ENCODE data around the gene EML3. TPM values are rescaled to one million over a fixed set of nuclear protein-coding genes. Genes with fewer than 3 reads are reported as not detected.

EML3 gene
- total and polyA plus RNA-seq, 2 of the 13 experiments (the other 11 are each of a cell fraction or from before 2014, with no cell fraction given) = 10.6 to 12.3 TPM

DNA sequence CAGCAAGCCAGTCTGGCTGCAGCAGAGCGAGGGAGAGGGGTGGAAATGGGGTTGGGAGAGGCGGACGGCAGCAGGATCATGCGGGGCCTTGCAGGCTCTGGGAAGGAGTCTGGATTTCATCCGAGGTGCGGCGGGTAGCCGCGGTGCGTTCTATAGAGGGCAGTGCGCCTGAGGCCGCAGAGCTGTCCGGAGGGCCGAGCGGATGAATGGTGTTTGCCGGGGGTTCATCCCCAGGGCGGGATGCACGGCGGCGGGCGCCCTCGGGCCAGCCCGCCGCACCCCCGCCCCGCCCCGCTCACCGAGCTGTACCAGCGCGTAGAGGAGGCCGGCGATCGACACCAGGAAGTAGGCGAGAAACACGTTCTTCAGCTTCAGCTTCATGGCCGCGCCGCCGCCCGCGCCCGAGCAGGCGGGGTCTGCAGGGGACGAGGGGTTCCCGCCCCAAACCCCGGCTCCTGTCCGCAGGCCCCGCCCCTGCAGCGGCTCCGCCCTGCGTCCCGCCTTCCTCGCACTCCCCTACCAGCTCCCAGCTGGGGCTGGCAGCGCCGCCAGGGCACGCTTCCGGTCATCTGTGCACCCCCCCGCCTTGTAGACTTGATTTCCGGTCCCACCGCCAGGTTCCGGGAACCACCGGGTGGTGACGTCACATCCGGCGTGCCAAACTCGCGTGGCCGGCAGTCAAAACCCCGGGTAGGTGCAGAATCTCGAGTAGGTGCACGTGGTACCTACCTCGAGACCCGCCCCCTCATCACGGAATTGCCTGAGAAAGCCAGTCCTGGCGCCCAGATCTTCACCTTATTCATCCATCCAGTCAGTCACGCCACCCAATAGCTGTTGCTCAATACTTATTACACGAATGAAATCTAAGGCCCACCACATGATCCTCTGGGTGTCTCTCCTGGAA lies 9.2 kb upstream of the EML3 start, which contains the start of gene B3GAT3 (continued):
- TF ChIP-seq, protein P1, sequence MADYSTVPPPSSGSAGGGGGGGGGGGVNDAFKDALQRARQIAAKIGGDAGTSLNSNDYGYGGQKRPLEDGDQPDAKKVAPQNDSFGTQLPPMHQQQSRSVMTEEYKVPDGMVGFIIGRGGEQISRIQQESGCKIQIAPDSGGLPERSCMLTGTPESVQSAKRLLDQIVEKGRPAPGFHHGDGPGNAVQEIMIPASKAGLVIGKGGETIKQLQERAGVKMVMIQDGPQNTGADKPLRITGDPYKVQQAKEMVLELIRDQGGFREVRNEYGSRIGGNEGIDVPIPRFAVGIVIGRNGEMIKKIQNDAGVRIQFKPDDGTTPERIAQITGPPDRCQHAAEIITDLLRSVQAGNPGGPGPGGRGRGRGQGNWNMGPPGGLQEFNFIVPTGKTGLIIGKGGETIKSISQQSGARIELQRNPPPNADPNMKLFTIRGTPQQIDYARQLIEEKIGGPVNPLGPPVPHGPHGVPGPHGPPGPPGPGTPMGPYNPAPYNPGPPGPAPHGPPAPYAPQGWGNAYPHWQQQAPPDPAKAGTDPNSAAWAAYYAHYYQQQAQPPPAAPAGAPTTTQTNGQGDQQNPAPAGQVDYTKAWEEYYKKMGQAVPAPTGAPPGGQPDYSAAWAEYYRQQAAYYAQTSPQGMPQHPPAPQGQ (CRISPR knock-in tag; IDR thresholded peaks at IDR 0.05; ENCODE audit: borderline replicate concordance) = 0 out of 2 replicates have a peak, but pooled peaks have one; percentile 67
- TF ChIP-seq ZNF335 (CRISPR knock-in tag; IDR thresholded peaks at IDR 0.05) (0 out of 2 replicates have a peak, but pooled peaks have one; percentile 45), SIN3B (IDR thresholded peaks at IDR 0.05; ENCODE audit: low read length) (peak; percentile 55; the same call in 1 of the 2 replicates), KLF11 (CRISPR knock-in tag; IDR thresholded peaks at IDR 0.05) (0 out of 2 replicates have a peak, but pooled peaks have one; percentile 77), PITX1 (CRISPR knock-in tag; IDR thresholded peaks at IDR 0.05) (peak; percentile 57), ZNF878 (CRISPR knock-in tag; IDR thresholded peaks at IDR 0.05) (no peak), ZSCAN12 (CRISPR knock-in tag; IDR thresholded peaks at IDR 0.05) (no peak), LCORL (IDR thresholded peaks at IDR 0.05) (no peak), LCORL (CRISPR knock-in tag; IDR thresholded peaks at IDR 0.05) (peak; percentile 85), FOSL1 (CRISPR knock-in tag; IDR thresholded peaks at IDR 0.05; ENCODE audit: borderline replicate concordance) (no peak), ZNF264 (CRISPR knock-in tag; IDR thresholded peaks at IDR 0.05) (peak; percentile 75; the same call in 1 of the 2 replicates), MYC (CRISPR knock-in tag; IDR thresholded peaks at IDR 0.05; ENCODE audit: borderline replicate concordance) (peak; percentile 95), ZNF274 (CRISPR knock-in tag; IDR thresholded peaks at IDR 0.05) (peak; percentile 88), KAT7 (CRISPR knock-in tag; IDR thresholded peaks at IDR 0.05; ENCODE audit: borderline replicate concordance) (peak; percentile 83), REXO4 (CRISPR knock-in tag; IDR thresholded peaks at IDR 0.05; ENCODE audit: borderline replicate concordance) (no peak), ZMYM4 (CRISPR knock-in tag; IDR thresholded peaks at IDR 0.05) (peak; percentile 81; the same call in 1 of the 2 replicates), KDM5B (CRISPR knock-in tag; IDR thresholded peaks at IDR 0.05; ENCODE audit: borderline replicate concordance) (peak; percentile 91; the same call in 1 of the 2 replicates), SNAPC2 (CRISPR knock-in tag; IDR thresholded peaks at IDR 0.05) (0 out of 2 replicates have a peak, but pooled peaks have one; percentile 41), MAZ (IDR thresholded peaks at IDR 0.05; ENCODE audit: borderline replicate concordance, low read depth, low read length) (peak; percentile 88; the same call in 1 of the 2 replicates), MAZ (CRISPR knock-in tag; IDR thresholded peaks at IDR 0.05; ENCODE audit: low read depth) (peak; percentile 92)
- TF ChIP-seq, protein P2, sequence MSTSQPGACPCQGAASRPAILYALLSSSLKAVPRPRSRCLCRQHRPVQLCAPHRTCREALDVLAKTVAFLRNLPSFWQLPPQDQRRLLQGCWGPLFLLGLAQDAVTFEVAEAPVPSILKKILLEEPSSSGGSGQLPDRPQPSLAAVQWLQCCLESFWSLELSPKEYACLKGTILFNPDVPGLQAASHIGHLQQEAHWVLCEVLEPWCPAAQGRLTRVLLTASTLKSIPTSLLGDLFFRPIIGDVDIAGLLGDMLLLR (CRISPR knock-in tag; IDR thresholded peaks at IDR 0.05) = peak; percentile 95; the same call in 1 of the 2 replicates
- TF ChIP-seq, protein P3, sequence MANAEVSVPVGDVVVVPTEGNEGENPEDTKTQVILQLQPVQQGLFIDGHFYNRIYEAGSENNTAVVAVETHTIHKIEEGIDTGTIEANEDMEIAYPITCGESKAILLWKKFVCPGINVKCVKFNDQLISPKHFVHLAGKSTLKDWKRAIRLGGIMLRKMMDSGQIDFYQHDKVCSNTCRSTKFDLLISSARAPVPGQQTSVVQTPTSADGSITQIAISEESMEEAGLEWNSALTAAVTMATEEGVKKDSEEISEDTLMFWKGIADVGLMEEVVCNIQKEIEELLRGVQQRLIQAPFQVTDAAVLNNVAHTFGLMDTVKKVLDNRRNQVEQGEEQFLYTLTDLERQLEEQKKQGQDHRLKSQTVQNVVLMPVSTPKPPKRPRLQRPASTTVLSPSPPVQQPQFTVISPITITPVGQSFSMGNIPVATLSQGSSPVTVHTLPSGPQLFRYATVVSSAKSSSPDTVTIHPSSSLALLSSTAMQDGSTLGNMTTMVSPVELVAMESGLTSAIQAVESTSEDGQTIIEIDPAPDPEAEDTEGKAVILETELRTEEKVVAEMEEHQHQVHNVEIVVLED (CRISPR knock-in tag; IDR thresholded peaks at IDR 0.05; ENCODE audit: borderline replicate concordance) = peak; percentile 83; the same call in 1 of the 2 replicates
- TF ChIP-seq, protein P4, sequence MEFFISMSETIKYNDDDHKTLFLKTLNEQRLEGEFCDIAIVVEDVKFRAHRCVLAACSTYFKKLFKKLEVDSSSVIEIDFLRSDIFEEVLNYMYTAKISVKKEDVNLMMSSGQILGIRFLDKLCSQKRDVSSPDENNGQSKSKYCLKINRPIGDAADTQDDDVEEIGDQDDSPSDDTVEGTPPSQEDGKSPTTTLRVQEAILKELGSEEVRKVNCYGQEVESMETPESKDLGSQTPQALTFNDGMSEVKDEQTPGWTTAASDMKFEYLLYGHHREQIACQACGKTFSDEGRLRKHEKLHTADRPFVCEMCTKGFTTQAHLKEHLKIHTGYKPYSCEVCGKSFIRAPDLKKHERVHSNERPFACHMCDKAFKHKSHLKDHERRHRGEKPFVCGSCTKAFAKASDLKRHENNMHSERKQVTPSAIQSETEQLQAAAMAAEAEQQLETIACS (CRISPR knock-in tag; IDR thresholded peaks at IDR 0.05) = 0 out of 2 replicates have a peak, but pooled peaks have one; percentile 38
- TF ChIP-seq, protein P5, sequence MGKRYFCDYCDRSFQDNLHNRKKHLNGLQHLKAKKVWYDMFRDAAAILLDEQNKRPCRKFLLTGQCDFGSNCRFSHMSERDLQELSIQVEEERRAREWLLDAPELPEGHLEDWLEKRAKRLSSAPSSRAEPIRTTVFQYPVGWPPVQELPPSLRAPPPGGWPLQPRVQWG (CRISPR knock-in tag; IDR thresholded peaks at IDR 0.05; ENCODE audit: borderline replicate concordance, low read depth) = no peak

Data from HepG2 (cell line).